ENCODE measurements around the gene RPL7A. TPM values are rescaled to one million over a fixed set of nuclear protein-coding genes. Genes with fewer than 3 reads are reported as not detected.

The RPL7A gene
- total and polyA plus RNA-seq, 2 donors (not counting 3 experiments of a cell fraction or from before 2014, with no cell fraction given): 2,112 to 2,329 TPM

GRCh38 chr9:133386338-133386737 lies 38.3 kb downstream of the RPL7A start:
- Histone ChIP-seq H3K4me3 (replicated peaks in 1 of 3; ENCODE audit: insufficient read depth in 1 of 3, low read depth in 1 of 3, low read length in 3 of 3) (no peak overlapping the region), H3K9me3 (replicated peaks; ENCODE audit: control insufficient read depth, insufficient read depth, low read length) (no peaks in the 10 kb centered on the region), H3K27ac (ENCODE audit: insufficient read depth, low read depth, low read length) (no peak overlapping the region), H3K9ac (replicated peaks; ENCODE audit: extremely low read depth, insufficient read depth, low read length) (no peak overlapping the region), H3K79me2 (ENCODE audit: control insufficient read depth, insufficient read depth, low read length) (no peaks in the 10 kb centered on the region), H3K36me3 (ENCODE audit: control insufficient read depth in 2 of 2, extremely low read depth in 1 of 2, insufficient read depth in 2 of 2, low read length in 2 of 2) (no peaks in the 10 kb centered on the region), H3K27me3 (ENCODE audit: control insufficient read depth in 2 of 2, insufficient read depth in 2 of 2, low read length in 2 of 2) (no peaks in the 10 kb centered on the region), H3K9me1 (replicated peaks; ENCODE audit: control insufficient read depth, extremely low read depth, insufficient read depth, low read length) (no peaks in the 10 kb centered on the region), H3K4me1 (ENCODE audit: control insufficient read depth, extremely low read depth, insufficient read depth, low read length) (no peaks in the 10 kb centered on the region), H2AFZ (ENCODE audit: low read depth, low read length) (no peak overlapping the region), H4K20me1 (replicated peaks; ENCODE audit: control insufficient read depth, extremely low read depth, insufficient read depth, low read length) (no peaks in the 10 kb centered on the region), H3K4me2 (ENCODE audit: insufficient read depth, low read length) (no peak overlapping the region)
- no peak for TF ChIP-seq FOS (IDR thresholded peaks at IDR 0.05; ENCODE audit: borderline replicate concordance, insufficient read depth, low read length)
- no peak for TF ChIP-seq POLR2A (IDR thresholded peaks at IDR 0.05; ENCODE audit: low read depth, low read length)
- no peak for TF ChIP-seq CTCF (IDR thresholded peaks at IDR 0.05; ENCODE audit: extremely low read depth in 1 of 2, insufficient read depth in 1 of 2, low read depth in 1 of 2, low read length in 2 of 2)
- TF ChIP-seq MYC (IDR thresholded peaks at IDR 0.05; ENCODE audit: low read depth, low read length): no peak
- TF ChIP-seq EZH2 (IDR thresholded peaks at IDR 0.05; ENCODE audit: borderline replicate concordance, low read depth, low read length, severe bottlenecking): no peak
- TF ChIP-seq POLR2AphosphoS5 (IDR thresholded peaks at IDR 0.05; ENCODE audit: insufficient read depth, low read depth, low read length): no peak
- TF ChIP-seq JUN (IDR thresholded peaks at IDR 0.05; ENCODE audit: borderline replicate concordance, insufficient read depth, insufficient read length, low read depth): no peak
- no peak for TF ChIP-seq MAX (IDR thresholded peaks at IDR 0.05; ENCODE audit: insufficient read depth, insufficient read length)
- no peak for TF ChIP-seq GATA2 (IDR thresholded peaks at IDR 0.05; ENCODE audit: insufficient read depth, insufficient read length, low read depth, low read length)
- intact Hi-C loops (cut with micrococcal nuclease) (no loop called here), dilution Hi-C loops (cut with MboI; ENCODE audit: extremely low pct_ligation_motif_present, low sequenced_read_pairs) (no loop called here)
- no TSS peak for BruUV-seq (replicated peaks)
- DNase-seq (ENCODE audit: low read depth, low spot score) (no peak), FAIRE-seq (no peak)
- CTCF ChIA-PET: interaction anchor here (0.8 to 1.1 kb wide), 3 partner anchors 9 to 356 kb away, joined by 3 read pairs; no protein-coding TSS in a partner anchor
- POLR2A ChIA-PET: no interaction called here
